NB4 (cell line): ENCODE data around the gene STX16.

Experiments used
- POLR2A ChIP-seq: IDR thresholded peaks from 2 replicates; pipeline ENCODE4 v1.6.1; 2011; ENCODE audit warnings: mild to moderate bottlenecking; ENCODE audit not compliant: insufficient read length; ENCODE audit errors: extremely low read depth
- TF ChIP-seq, protein P1 (sequence below): IDR thresholded peaks from one replicate; pipeline ENCODE4 v1.5.1; 2012; ENCODE audit warnings: low read depth, low read length

DNA sequence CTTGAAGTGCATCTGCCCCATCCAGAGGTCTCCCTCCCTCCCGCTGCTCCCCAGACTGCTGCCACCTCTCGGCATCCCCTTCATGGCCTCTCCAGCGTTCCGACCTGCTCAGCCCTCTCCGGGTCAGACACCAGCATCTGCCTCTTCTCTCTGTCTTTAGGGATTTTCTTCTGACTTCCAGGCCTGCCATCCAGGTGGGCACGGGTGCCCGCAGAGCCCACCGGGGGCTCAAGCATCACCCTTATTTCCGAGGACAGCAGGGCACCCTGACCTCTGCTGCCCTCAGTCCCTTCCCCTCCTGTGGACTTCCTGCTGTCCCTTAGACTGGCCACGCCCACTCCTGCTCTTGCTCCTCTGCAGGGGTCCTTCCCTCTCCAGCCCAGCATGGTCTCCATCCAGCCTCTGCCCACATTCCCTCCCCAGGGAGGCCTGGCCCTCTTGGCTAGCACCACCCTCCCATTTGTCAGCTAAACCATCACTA lies 44.9 kb downstream of the STX16 start:
- TF ChIP-seq, protein P1, sequence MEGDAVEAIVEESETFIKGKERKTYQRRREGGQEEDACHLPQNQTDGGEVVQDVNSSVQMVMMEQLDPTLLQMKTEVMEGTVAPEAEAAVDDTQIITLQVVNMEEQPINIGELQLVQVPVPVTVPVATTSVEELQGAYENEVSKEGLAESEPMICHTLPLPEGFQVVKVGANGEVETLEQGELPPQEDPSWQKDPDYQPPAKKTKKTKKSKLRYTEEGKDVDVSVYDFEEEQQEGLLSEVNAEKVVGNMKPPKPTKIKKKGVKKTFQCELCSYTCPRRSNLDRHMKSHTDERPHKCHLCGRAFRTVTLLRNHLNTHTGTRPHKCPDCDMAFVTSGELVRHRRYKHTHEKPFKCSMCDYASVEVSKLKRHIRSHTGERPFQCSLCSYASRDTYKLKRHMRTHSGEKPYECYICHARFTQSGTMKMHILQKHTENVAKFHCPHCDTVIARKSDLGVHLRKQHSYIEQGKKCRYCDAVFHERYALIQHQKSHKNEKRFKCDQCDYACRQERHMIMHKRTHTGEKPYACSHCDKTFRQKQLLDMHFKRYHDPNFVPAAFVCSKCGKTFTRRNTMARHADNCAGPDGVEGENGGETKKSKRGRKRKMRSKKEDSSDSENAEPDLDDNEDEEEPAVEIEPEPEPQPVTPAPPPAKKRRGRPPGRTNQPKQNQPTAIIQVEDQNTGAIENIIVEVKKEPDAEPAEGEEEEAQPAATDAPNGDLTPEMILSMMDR = no peak
- TF ChIP-seq POLR2A = no peak
